GM12878 (cell line): Measurements from ENCODE around the gene NCR2. TPM values are rescaled to one million over a fixed set of nuclear protein-coding genes. Genes with fewer than 3 reads are reported as not detected.

Experiments
- ATAC-seq: fragments of 200-7000 bp; cut with Tn5 transposase; 3 replicates; pipeline ENCODE4 v1.9.1; 2020; ENCODE audit warnings: mild to moderate bottlenecking, moderate library complexity
- Bru-seq: library from RNA; stranded (reverse); fragments of 400-500 nt; gene quantifications from one replicate; lab custom pipeline; 2021; lab: Mats Ljungman, UMichigan
- BruChase-seq, 2 experiments: library from RNA; stranded (reverse); fragments of 400-500 nt; gene quantifications; one replicate each; lab custom pipeline; 2021; lab: Mats Ljungman, UMichigan
- BruUV-seq: library from RNA; stranded (reverse); fragments of 400-500 nt; replicated peaks from 2 replicates; lab custom pipeline; 2021; lab: Mats Ljungman, UMichigan
- CTCF ChIA-PET: fragments of 300-600 bp; sonication (Branson Sonifier 250); formaldehyde crosslinking; extraction: SDS; loops from one replicate; lab custom pipeline; 2021; ENCODE audit warnings: inconsistent platforms; lab: Yijun Ruan, JAX
- POLR2A ChIA-PET: fragments of 350-600 bp; formaldehyde crosslinking; extraction: SDS; loops from one replicate; lab custom pipeline; 2021; ENCODE audit warnings: inconsistent platforms; lab: Charles Lee
- RAD21 ChIA-PET: fragments of 300-600 bp; sonication (Branson Sonifier 250); formaldehyde crosslinking; loops from one replicate; lab custom pipeline; 2023; ENCODE audit warnings: antibody characterized with exemption; ENCODE audit not compliant: unreplicated experiment; lab: Charles Lee
- SMC1A ChIA-PET: fragments of 300-600 bp; sonication (Branson Sonifier 250); formaldehyde crosslinking; loops from one replicate; lab custom pipeline; 2023; ENCODE audit not compliant: unreplicated experiment, uncharacterized antibody; lab: Charles Lee
- DNase-seq: peaks from one replicate; pipeline ENCODE4 v3.0.0-alpha.2; 2011; ENCODE audit warnings: low read depth, low spot score
- FAIRE-seq: peaks from 3 replicates; lab custom pipeline; 2011; peaks lifted over from hg19 to GRCh38; lab: Jason Lieb, UNC
- H2AFZ ChIP-seq: 2 replicates; pipeline ENCODE4 v1.6.0; 2011; ENCODE audit warnings: low read depth, low read length, control low read depth; ENCODE audit not compliant: control insufficient read depth
- H3K27ac ChIP-seq: 2 replicates; pipeline ENCODE4 v1.5.1; 2011; ENCODE audit warnings: control low read depth; ENCODE audit not compliant: control insufficient read depth, insufficient read depth
- H3K27me3 ChIP-seq, 2 experiments: replicated peaks in 1 of 2; 2 replicates each; pipeline versions ENCODE4 v1.6.0 to v1.6.1; 2011; ENCODE audit warnings: low read length in 1 of 2; ENCODE audit not compliant: control insufficient read depth in 2 of 2, insufficient read depth in 2 of 2
- H3K36me3 ChIP-seq, 2 experiments: 2 replicates each; pipeline ENCODE4 v1.5.1; 2011; ENCODE audit warnings: low read length in 1 of 2; ENCODE audit not compliant: control insufficient read depth in 2 of 2, insufficient read depth in 2 of 2
- H3K4me1 ChIP-seq: 2 replicates; pipeline ENCODE4 v1.6.1; 2011; ENCODE audit warnings: mild to moderate bottlenecking, low read length, moderate library complexity, mixed read lengths; ENCODE audit not compliant: control insufficient read depth, insufficient read depth
- H3K4me2 ChIP-seq: 2 replicates; pipeline ENCODE4 v1.6.0; 2011; ENCODE audit warnings: control low read depth; ENCODE audit not compliant: control insufficient read depth, insufficient read depth
- H3K4me3 ChIP-seq: fragments of 200-600 bp; sonication (generic); 2 replicates; pipeline ENCODE4 v1.5.1; 2016
- H3K79me2 ChIP-seq: 2 replicates; pipeline ENCODE4 v1.6.0; 2011; ENCODE audit warnings: low read length; ENCODE audit not compliant: control insufficient read depth, insufficient read depth
- H3K9ac ChIP-seq: 2 replicates; pipeline ENCODE4 v1.8.0; 2011; ENCODE audit warnings: low read length, control low read depth, mixed read lengths; ENCODE audit not compliant: control insufficient read depth, insufficient read depth
- H3K9me3 ChIP-seq: replicated peaks from 3 replicates; pipeline ENCODE4 v1.5.1; 2011; ENCODE audit warnings: mild to moderate bottlenecking, low read length; ENCODE audit not compliant: control insufficient read depth, insufficient read depth
- H4K20me1 ChIP-seq: 2 replicates; pipeline ENCODE4 v1.6.0; 2011; ENCODE audit not compliant: control insufficient read depth, insufficient read depth
- DPF2 ChIP-seq: fragments of 450-650 bp; IDR thresholded peaks from 2 replicates; pipeline ENCODE4 v1.6.1; 2017; ENCODE audit warnings: mild to moderate bottlenecking
- IKZF1 ChIP-seq: fragments of 450-650 bp; conservative IDR thresholded peaks from 2 replicates; pipeline ENCODE4 v1.6.1; 2017; ENCODE audit warnings: antibody characterized with exemption, mild to moderate bottlenecking
- RELB ChIP-seq: fragments of 450-650 bp; IDR thresholded peaks from 2 replicates; pipeline ENCODE4 v1.6.1; 2017; ENCODE audit warnings: low read depth, mild to moderate bottlenecking, moderate library complexity
- WGBS: methylation state at CpG from one replicate; pipeline ENCODE4 v1.1.6; 2016; ENCODE audit warnings: low lambda C conversion rate; ENCODE audit not compliant: insufficient replicate concordance, insufficient coverage; ENCODE audit errors: missing lambda C conversion rate; 5-methylcytosine and 5-hydroxymethylcytosine counted together
- in situ Hi-C: fragments of 300-500 bp; cut with MboI; formaldehyde crosslinking; loops from 9 replicates; pipeline ENCODE4 v1.14.3; 2018; ENCODE audit warnings: mixed read lengths
- intact Hi-C: fragments of 100-400 bp; cut with micrococcal nuclease; formaldehyde crosslinking; loops from one replicate; pipeline ENCODE4 v1.14.2; 2022; ENCODE audit not compliant: unreplicated experiment
- long read RNA-seq, 2 experiments: library from polyadenylated mRNA; unstranded; transcript quantifications; one replicate each; pipeline ENCODE4 v2.0.0, GENCODE V29; 2019 to 2020
- polyA minus RNA-seq, 3 experiments: library from RNA; depleted of rRNA, polyadenylated mRNA; stranded (reverse); fragments of >200 nt; gene quantifications; 2 replicates each; pipeline ENCODE4 v1.2.3, GENCODE V29; 2011
- polyA plus RNA-seq, 11 experiments: library from polyadenylated mRNA; depleted of rRNA in 4 of 11; unstranded in 6 of 11; stranded (reverse) in 5 of 11; fragments of >200 nt; fragmentation: Nextera tagmentation in 4 of 11; fragmentation: Illumina TruSeq in 1 of 11; extraction: Ambion mirVana in 4 of 11; extraction: Trizol in 1 of 11; gene quantifications; 1 replicate in 1 of 11; 2 replicates in 10 of 11; pipeline versions ENCODE4 v1.2.1 to v1.2.3, GENCODE V29; 2011 to 2016; ENCODE audit warnings: inconsistent platforms in 2 of 11, missing spikeins in 2 of 11, low read depth in 1 of 11
- total RNA-seq, 4 experiments: library from RNA; depleted of rRNA in 3 of 4; stranded (reverse); fragments of >200 nt in 3 of 4; fragmentation: Illumina TruSeq in 1 of 4; extraction: Trizol in 1 of 4; gene quantifications; 2 replicates each; pipeline versions ENCODE4 v1.2.1 to v1.2.3, GENCODE V29; 2013 to 2021
- TF ChIP-seq, protein P1 (sequence below): fragments of 450-650 bp; IDR thresholded peaks from 2 replicates; pipeline ENCODE4 v1.6.1; 2017; ENCODE audit warnings: mild to moderate bottlenecking, moderate library complexity

NCR2 gene, protein sequence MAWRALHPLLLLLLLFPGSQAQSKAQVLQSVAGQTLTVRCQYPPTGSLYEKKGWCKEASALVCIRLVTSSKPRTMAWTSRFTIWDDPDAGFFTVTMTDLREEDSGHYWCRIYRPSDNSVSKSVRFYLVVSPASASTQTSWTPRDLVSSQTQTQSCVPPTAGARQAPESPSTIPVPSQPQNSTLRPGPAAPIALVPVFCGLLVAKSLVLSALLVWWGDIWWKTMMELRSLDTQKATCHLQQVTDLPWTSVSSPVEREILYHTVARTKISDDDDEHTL
- total RNA-seq (2013; cell fraction: nucleolus; rRNA removed): 1.2 and 2.0 TPM in 2 replicates
- total RNA-seq (2014; rRNA removed) (not detected in 2 replicates), total RNA-seq (2014; rRNA removed; fragmentation: Illumina TruSeq; extraction: Trizol) (not detected in 2 replicates), total RNA-seq (2021) (not detected in 2 replicates), polyA plus RNA-seq (2011; rRNA removed) (0.22 and 0.53 TPM in 2 replicates), polyA plus RNA-seq (2014; fragmentation: Illumina TruSeq; extraction: Trizol) (not detected in 2 replicates), polyA plus RNA-seq (2014; fragmentation: Nextera tagmentation; extraction: Ambion mirVana) (not detected), polyA plus RNA-seq (2014; rRNA removed) (0.09 TPM in 1 of 2 replicates, not detected in the other), polyA plus RNA-seq (2016; fragmentation: Nextera tagmentation; extraction: Ambion mirVana) (under 1 TPM in 1 of 2 experiments, not detected in 1; 0.21 TPM), polyA minus RNA-seq (2011; rRNA and poly(A)+ RNA removed) (0.51 and 1.1 TPM in 2 replicates), Bru-seq, nascent RNA (percentile 31 among the genes with signal in this experiment), BruChase-seq, experiment 1, labeled RNA remaining after a 6-hour chase (percentile 16 among the genes with signal in this experiment), BruChase-seq, experiment 2, labeled RNA remaining after a 2-hour chase (percentile 20 among the genes with signal in this experiment)
- 0.42 TPM for polyA plus RNA-seq (2011; ENCODE audit: low read depth)
- 1.1 and 1.6 TPM in 2 replicates for polyA plus RNA-seq (2011; cell fraction: cytosol; rRNA removed)
- 0.35 and 0.42 TPM in 2 replicates for polyA plus RNA-seq (2011; cell fraction: nucleus; rRNA removed)
- polyA plus RNA-seq (2012): 0.20 and 1.2 TPM in 2 replicates
- not detected in 2 replicates for polyA minus RNA-seq (2011; cell fraction: cytosol; rRNA and poly(A)+ RNA removed)
- 0.48 and 0.77 TPM in 2 replicates for polyA minus RNA-seq (2011; cell fraction: nucleus; rRNA and poly(A)+ RNA removed)
- long read RNA-seq, experiment 1: 0 reads
- long read RNA-seq, experiment 2: 0 reads

GRCh38 chr6:41335296-41335695, at the start of gene NCR2:
Gene NCR2 (plus strand): TSS chr6:41335608. CDS start chr6:41335877, 269 bp downstream.
- RAD21 ChIA-PET: interaction anchor here (0.9 to 6.5 kb wide), 13 partner anchors 14 to 398 kb away, joined by 3 to 230 read pairs (median 11); partner anchors contain the start of gene TREML2
- in situ Hi-C loops: no loop called here
- FAIRE-seq: no peak

More at GRCh38 chr6:41335296-41335695, at the start of gene NCR2:
- no peaks in the 10 kb centered on the region for H3K27me3 ChIP-seq
- H3K9ac ChIP-seq: no peak within 1 kb of the TSS; the same call in 1 of the 2 replicates
- H3K36me3 ChIP-seq: no peaks in the 10 kb centered on the region
- H3K79me2 ChIP-seq: no peaks in the 10 kb centered on the region
- peak within 1 kb of the TSS; percentile 72 for H3K27ac ChIP-seq
- ChIA-PET POLR2A (interaction anchor here (0.6 to 6.8 kb wide), 8 partner anchors 9 to 398 kb away, joined by 3 to 63 read pairs (median 10); partner anchors contain the start of gene NFYA), SMC1A (interaction anchor here (0.9 to 9.7 kb wide), 12 partner anchors 9 to 396 kb away, joined by 3 to 253 read pairs (median 14); partner anchors contain the start of gene TREML2), CTCF (interaction anchor here (0.6 to 11.4 kb wide), 13 partner anchors 11 to 263 kb away, joined by 3 to 206 read pairs (median 5); partner anchors contain the start of genes NFYA, OARD1 and TREML2)
- TF ChIP-seq DPF2 (0 out of 2 replicates have a peak, but pooled peaks have one; percentile 29), RELB (no peak), IKZF1 (peak; percentile 39; the same call in 1 of the 2 replicates)
- TF ChIP-seq, protein P1, sequence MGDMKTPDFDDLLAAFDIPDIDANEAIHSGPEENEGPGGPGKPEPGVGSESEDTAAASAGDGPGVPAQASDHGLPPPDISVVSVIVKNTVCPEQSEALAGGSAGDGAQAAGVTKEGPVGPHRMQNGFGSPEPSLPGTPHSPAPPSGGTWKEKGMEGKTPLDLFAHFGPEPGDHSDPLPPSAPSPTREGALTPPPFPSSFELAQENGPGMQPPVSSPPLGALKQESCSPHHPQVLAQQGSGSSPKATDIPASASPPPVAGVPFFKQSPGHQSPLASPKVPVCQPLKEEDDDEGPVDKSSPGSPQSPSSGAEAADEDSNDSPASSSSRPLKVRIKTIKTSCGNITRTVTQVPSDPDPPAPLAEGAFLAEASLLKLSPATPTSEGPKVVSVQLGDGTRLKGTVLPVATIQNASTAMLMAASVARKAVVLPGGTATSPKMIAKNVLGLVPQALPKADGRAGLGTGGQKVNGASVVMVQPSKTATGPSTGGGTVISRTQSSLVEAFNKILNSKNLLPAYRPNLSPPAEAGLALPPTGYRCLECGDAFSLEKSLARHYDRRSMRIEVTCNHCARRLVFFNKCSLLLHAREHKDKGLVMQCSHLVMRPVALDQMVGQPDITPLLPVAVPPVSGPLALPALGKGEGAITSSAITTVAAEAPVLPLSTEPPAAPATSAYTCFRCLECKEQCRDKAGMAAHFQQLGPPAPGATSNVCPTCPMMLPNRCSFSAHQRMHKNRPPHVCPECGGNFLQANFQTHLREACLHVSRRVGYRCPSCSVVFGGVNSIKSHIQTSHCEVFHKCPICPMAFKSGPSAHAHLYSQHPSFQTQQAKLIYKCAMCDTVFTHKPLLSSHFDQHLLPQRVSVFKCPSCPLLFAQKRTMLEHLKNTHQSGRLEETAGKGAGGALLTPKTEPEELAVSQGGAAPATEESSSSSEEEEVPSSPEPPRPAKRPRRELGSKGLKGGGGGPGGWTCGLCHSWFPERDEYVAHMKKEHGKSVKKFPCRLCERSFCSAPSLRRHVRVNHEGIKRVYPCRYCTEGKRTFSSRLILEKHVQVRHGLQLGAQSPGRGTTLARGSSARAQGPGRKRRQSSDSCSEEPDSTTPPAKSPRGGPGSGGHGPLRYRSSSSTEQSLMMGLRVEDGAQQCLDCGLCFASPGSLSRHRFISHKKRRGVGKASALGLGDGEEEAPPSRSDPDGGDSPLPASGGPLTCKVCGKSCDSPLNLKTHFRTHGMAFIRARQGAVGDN: 0 out of 2 replicates have a peak, but pooled peaks have one; percentile 4
- H3K4me1 ChIP-seq: peaks cover 34% of the 10 kb centered on the region
- intact Hi-C loops: no loop called here
- peak within 1 kb of the TSS; percentile 81 for H2AFZ ChIP-seq
- peak within 1 kb of the TSS; percentile 75; the same call in 1 of the 2 replicates for H3K4me2 ChIP-seq
- no peak for ATAC-seq
- no peak within 1 kb of the TSS for H3K4me3 ChIP-seq
- DNase-seq: no peak
- H3K9me3 ChIP-seq: no peaks in the 10 kb centered on the region
- WGBS: 76% methylated on average over 5 of the region's 5 CpGs
- BruUV-seq: no TSS peak
- H4K20me1 ChIP-seq: no peaks in the 10 kb centered on the region
